ENCODE data around the gene GSE1. TPM values are rescaled to one million over a fixed set of nuclear protein-coding genes. Genes with fewer than 3 reads are reported as not detected.

Gene GSE1
- total RNA-seq, 4 donors from 2014 or later, result 57.1 to 208 (median 90.5) TPM

DNA sequence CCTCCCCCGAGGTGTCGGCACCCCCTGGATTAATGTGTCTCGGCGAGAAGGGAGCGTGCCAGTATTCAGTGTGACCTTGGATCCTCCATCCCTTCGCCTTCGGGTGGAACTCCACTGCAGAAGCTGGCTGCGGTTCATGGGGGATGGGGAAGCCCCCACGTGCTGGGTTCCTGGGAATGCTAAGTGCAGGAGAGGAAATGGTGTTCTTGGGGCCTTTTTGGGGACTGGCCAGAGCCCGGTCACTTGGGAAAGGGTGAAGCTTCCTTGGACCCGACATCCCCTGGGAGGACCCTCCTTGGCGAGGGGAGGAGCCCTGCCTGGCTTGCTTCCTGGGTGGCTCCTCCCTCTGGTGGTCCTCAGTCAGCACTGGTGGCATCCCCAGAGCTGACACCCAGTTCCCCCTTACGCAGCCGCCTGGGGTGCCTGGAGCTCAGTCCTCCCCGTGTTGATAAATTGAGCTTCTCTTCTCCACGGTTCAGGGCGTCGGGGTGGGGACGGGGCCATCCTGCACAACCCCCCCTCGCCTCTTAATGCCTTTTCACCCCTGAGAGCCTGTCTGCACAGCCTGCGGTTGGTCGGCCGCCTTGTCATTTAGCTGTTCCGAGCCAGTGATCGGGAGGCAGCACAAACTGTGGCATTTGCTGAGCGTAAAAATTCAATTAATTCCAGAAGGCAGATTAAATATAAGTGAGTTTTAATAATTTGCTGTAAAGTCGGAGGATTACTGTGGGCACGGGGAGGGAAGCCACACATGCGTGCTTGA is 30.7 kb upstream of the GSE1 start:
- no peak for TF ChIP-seq CTCF (IDR thresholded peaks at IDR 0.05; ENCODE audit: low read depth)

DNA sequence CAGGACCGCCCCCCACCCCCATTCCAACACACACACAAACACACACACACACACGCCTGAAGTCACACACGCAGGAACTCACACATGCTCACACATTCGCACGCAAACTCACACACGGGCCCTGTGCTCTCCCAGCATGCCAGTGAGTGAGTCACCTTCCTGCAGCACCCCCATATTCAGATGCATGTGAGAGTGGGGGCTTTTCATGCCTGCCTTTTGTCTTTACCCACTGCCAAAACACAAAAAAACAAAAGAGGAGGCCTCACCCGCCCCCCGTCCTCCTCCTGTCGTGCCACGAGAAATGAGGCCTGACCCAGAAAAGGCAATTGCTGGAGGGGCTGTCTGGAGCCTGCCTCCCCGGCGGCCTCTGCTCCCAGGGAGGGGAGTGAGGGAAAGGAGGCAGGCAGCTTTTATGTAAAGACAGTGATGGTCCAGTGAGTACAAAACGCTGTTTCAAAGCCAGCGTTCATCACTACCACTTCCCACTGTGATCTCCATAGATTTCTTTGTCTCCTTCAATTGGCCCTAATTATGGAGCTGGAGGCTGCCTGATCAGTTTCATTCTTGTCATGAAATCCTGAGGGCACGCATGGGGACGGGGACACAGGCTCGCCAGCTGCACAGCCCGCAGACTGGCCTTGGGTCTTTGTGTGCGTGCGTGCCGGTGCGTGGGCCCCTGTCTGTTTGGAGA is 29.5 kb upstream of the GSE1 start:
- no peak for TF ChIP-seq CTCF (IDR thresholded peaks at IDR 0.05; ENCODE audit: low read depth)

- no peak for TF ChIP-seq CTCF (IDR thresholded peaks at IDR 0.05; ENCODE audit: low read depth)
Measured at GRCh38 chr16:85584267-85584666, 28.9 kb upstream of the GSE1 start.

DNA sequence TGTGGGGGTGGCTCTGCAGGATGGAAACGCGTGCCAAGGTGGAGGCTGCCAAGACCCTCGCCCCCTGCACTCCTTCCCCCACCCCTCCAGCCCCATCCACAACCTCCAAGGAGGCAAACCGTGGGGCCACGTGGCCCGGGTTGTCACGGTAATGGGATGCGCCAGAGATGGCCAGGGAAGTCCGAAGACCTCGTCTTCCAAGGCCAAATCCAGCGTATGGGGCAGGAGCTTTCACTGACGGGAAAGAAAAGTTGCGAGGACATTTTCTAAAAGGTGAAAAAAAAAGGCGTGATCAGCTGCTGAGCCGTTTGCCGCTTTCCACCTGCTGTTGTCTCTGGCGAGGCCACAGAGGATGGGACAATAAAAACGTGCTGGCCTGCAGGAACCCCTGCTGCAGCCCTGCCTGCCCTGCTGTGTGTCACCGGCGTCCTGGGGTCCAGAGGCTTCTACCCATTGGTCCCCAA is 28.3 kb upstream of the GSE1 start:
- TF ChIP-seq CTCF (IDR thresholded peaks at IDR 0.05; ENCODE audit: low read depth), result no peak

DNA sequence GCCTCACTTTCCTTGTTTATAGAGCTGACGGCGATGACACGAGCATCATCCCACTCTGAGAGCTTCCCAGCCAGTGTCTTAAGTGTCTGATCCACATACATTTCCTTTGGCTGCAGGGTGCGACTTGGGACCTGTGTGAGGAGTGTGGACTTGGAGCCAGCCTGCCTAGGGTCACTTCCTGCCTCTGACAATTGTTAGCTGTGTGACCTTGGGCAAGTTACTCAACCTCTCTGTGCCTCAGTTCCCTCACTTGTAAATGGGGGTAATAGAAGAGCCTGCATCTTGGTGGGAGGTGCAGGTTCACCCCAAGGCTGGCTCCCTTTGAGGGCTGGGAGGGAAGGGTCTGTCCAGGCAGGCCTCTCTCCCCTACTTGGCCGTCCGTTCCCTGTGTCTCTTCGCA is 27.4 kb upstream of the GSE1 start:
- TF ChIP-seq CTCF (IDR thresholded peaks at IDR 0.05; ENCODE audit: low read depth), result no peak

DNA sequence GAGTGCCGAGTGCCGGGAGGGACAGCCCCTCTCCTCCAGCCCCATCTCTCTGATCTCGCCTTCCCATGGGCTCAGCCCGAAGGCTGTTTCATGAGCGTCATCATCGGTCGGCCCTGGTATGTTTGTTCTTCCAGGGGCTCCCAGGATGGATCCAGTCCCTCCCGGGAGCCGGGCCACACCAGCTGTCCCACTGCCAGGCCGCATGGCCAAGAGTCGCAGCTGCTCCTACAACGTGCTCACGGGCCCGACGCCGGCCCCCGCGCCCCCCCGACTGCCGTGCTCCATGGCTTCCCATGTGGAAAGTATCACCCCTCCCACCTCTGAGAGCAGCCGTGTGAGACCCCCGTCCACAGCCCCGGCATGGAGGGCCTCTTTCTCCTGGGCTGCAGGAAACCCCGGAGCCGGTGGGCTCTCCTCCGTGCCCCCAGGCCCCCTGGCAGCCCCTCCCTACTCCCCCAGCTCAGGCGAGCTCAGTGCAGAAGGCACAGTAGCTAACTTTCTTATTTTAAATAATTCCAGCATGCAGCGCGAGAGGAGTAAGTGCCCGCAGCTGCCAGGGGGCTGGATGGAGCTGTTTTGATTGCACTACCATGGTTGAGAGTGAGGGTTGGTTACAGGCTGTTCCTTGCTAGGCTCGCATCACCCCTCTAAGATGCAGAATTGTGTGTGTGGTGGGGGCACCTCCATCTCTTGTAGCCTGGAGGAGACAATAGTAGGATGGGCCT is 26.6 kb upstream of the GSE1 start:
- TF ChIP-seq CTCF (IDR thresholded peaks at IDR 0.05; ENCODE audit: low read depth), result no peak

Measured in subcutaneous adipose tissue (tissue), 4 donors.